Breast epithelium (tissue), 3 donors: ENCODE data around the gene MLST8.

Experiments used
- CTCF ChIP-seq, 3 donors: fragments of 450-650 bp; IDR thresholded peaks; one replicate each; pipeline ENCODE4 v1.5.1; 2016 to 2017; ENCODE audit warnings: antibody characterized with exemption in 3 of 3, mild to moderate bottlenecking in 3 of 3, moderate library complexity in 3 of 3
- POLR2A ChIP-seq: fragments of 450-650 bp; IDR thresholded peaks from one replicate; pipeline ENCODE4 v1.6.1; 2016; ENCODE audit warnings: antibody characterized with exemption, mild to moderate bottlenecking, moderate library complexity
- POLR2AphosphoS5 ChIP-seq, 3 donors: sonication (generic); formaldehyde crosslinking; IDR thresholded peaks; one replicate each; pipeline ENCODE4 v1.6.1; 2017; ENCODE audit warnings: antibody characterized with exemption in 3 of 3

GRCh38 chr16:2228161-2228824, 23.0 kb downstream of the MLST8 start:
- TF ChIP-seq CTCF (IDR thresholded peaks at IDR 0.05): no peak
- no peak for TF ChIP-seq POLR2A
- TF ChIP-seq POLR2AphosphoS5 (IDR thresholded peaks at IDR 0.05): no peak
